Sciatic nerve (tissue), 2 donors: ENCODE measurements around the gene TGFA. TPM values are rescaled to one million over a fixed set of nuclear protein-coding genes. Genes with fewer than 3 reads are reported as not detected.
A peak's percentile ranks its signal among the peaks of the same experiment; 100 is the strongest.

Source experiments
- ATAC-seq: fragments of 200-7000 bp; cut with Tn5 transposase; one replicate; pipeline ENCODE4 v1.9.1; 2020; ENCODE audit warnings: mild to moderate bottlenecking, moderate library complexity
- DNase-seq: peaks from one replicate; pipeline ENCODE4 v3.0.0-alpha.2; 2020; ENCODE audit warnings: low spot score
- intact Hi-C: fragments of 100-400 bp; cut with DNase I; formaldehyde crosslinking; loops from one replicate; pipeline ENCODE4 v1.14.2; 2022
- total RNA-seq: library from RNA; stranded (reverse); fragmentation: NEBNext Ultra II Directional; extraction: Animal tissue kit (Norgen Biotek cat#: 25700); gene quantifications from one replicate; pipeline ENCODE4 v1.2.1, GENCODE V29; 2021
- donor health status: DM: no; HTN: no; CAD: no.
- donor health status: DM: no; HTN: no; CAD: no.

TGFA gene
- total RNA-seq, 1 donor from 2014 or later = 11.8 TPM

GRCh38 chr2:70554338-70554892, 789 bp upstream of the TGFA start:
- intact Hi-C loops = no loop called here
- ATAC-seq (no peak), DNase-seq (no peak)

GRCh38 chr2:70553334-70553583, 367 bp downstream of the TGFA start:
- intact Hi-C loops = no loop called here
- DNase-seq = no peak
- ATAC-seq = peak; percentile 26

GRCh38 chr2:70552501-70553333, 909 bp downstream of the TGFA start:
- intact Hi-C loops = no loop called here
- peak; percentile 23 for ATAC-seq
- DNase-seq = no peak

GRCh38 chr2:70551167-70551566, 2.5 kb downstream of the TGFA start:
- ATAC-seq (no peak), DNase-seq (no peak)
- intact Hi-C loops = no loop called here

GRCh38 chr2:70549962-70550361, 3.7 kb downstream of the TGFA start:
- no peak for ATAC-seq
- intact Hi-C loops = no loop called here
- DNase-seq = no peak

GRCh38 chr2:70549064-70549710, 4.4 kb downstream of the TGFA start:
- no peak for ATAC-seq

GRCh38 chr2:70548233-70548632, 5.4 kb downstream of the TGFA start:
- DNase-seq = no peak
- intact Hi-C loops = no loop called here

More at GRCh38 chr2:70549064-70549710, 4.4 kb downstream of the TGFA start:
- no peak for DNase-seq
- intact Hi-C loops = no loop called here

GRCh38 chr2:70546885-70547284, 6.7 kb downstream of the TGFA start:
- intact Hi-C loops = no loop called here
- DNase-seq = no peak
- no peak for ATAC-seq

More at GRCh38 chr2:70548233-70548632, 5.4 kb downstream of the TGFA start:
- ATAC-seq = no peak

- intact Hi-C loops = no loop called here
- no peak for DNase-seq
- ATAC-seq = no peak
These were observed 7.2 kb downstream of the TGFA start for GRCh38 chr2:70546376-70546775.

GRCh38 chr2:70541481-70542020, 12.1 kb downstream of the TGFA start:
- DNase-seq (no peak), ATAC-seq (no peak)
- intact Hi-C loops = no loop called here

- no peak for DNase-seq
- intact Hi-C loops = no loop called here
- no peak for ATAC-seq
These were observed 15.8 kb downstream of the TGFA start for GRCh38 chr2:70537840-70538239.

GRCh38 chr2:70536517-70537055, 17.0 kb downstream of the TGFA start:
- DNase-seq = no peak
- no peak for ATAC-seq
- intact Hi-C loops = no loop called here

- DNase-seq (no peak), ATAC-seq (no peak)
- intact Hi-C loops = no loop called here
These were observed 18.1 kb downstream of the TGFA start for GRCh38 chr2:70535573-70535972.

- intact Hi-C loops = no loop called here
- DNase-seq (no peak), ATAC-seq (no peak)
These were observed 19.3 kb downstream of the TGFA start for GRCh38 chr2:70534183-70534836.

GRCh38 chr2:70532244-70532935, 21.2 kb downstream of the TGFA start:
- ATAC-seq (no peak), DNase-seq (no peak)
- intact Hi-C loops = no loop called here

- ATAC-seq (no peak), DNase-seq (no peak)
- intact Hi-C loops = no loop called here
These were observed 22.1 kb downstream of the TGFA start for GRCh38 chr2:70531419-70532086.

GRCh38 chr2:70529610-70530009, 24.0 kb downstream of the TGFA start:
- ATAC-seq (no peak), DNase-seq (no peak)
- intact Hi-C loops = no loop called here

- intact Hi-C loops = no loop called here
- no peak for DNase-seq
- no peak for ATAC-seq
These were observed 24.7 kb downstream of the TGFA start for GRCh38 chr2:70528929-70529328.
